ENCODE results near the gene PRKAB1.
"Not testable (repeated sequence)": the region's sequence is repeated elsewhere in the genome, so short reads cannot be mapped to it uniquely, and the experiment has no call there.

The PRKAB1 gene

DNA sequence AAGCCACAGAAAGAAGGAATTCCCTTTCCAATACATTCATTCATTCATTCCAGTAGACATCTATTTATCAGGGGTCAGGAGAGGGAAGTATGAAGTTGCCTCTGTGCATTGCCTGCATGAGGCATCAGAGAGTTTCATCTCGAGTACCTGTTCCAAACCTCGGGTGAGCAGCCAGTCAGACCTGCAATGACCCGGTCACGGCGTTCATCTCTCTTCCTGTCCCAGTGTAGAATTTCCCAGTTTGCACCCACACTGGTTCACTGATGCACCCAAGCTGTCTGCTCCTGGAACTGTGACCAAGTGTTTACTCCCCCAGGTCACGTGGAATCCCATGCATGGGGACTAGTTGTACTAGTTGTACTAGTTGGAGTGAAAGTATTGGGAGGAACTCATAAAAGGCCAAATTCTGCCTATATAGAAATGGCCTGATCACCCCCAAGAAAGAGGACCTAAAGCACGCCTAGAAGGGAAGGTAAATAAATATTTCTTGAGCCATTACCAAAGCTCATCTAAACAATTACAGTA lies 22.3 kb upstream of the PRKAB1 start:
- DNase-seq (ENCODE audit: low read depth in 2 of 2) = no peak
- H3K4me3 ChIP-seq (replicated peaks in 1 of 2; ENCODE audit: low read depth in 2 of 2, low read length in 2 of 2) = no peak overlapping the region
- TF ChIP-seq, protein P1, sequence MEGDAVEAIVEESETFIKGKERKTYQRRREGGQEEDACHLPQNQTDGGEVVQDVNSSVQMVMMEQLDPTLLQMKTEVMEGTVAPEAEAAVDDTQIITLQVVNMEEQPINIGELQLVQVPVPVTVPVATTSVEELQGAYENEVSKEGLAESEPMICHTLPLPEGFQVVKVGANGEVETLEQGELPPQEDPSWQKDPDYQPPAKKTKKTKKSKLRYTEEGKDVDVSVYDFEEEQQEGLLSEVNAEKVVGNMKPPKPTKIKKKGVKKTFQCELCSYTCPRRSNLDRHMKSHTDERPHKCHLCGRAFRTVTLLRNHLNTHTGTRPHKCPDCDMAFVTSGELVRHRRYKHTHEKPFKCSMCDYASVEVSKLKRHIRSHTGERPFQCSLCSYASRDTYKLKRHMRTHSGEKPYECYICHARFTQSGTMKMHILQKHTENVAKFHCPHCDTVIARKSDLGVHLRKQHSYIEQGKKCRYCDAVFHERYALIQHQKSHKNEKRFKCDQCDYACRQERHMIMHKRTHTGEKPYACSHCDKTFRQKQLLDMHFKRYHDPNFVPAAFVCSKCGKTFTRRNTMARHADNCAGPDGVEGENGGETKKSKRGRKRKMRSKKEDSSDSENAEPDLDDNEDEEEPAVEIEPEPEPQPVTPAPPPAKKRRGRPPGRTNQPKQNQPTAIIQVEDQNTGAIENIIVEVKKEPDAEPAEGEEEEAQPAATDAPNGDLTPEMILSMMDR (IDR thresholded peaks at IDR 0.05; ENCODE audit: low read depth, low read length) = no peak

DNA sequence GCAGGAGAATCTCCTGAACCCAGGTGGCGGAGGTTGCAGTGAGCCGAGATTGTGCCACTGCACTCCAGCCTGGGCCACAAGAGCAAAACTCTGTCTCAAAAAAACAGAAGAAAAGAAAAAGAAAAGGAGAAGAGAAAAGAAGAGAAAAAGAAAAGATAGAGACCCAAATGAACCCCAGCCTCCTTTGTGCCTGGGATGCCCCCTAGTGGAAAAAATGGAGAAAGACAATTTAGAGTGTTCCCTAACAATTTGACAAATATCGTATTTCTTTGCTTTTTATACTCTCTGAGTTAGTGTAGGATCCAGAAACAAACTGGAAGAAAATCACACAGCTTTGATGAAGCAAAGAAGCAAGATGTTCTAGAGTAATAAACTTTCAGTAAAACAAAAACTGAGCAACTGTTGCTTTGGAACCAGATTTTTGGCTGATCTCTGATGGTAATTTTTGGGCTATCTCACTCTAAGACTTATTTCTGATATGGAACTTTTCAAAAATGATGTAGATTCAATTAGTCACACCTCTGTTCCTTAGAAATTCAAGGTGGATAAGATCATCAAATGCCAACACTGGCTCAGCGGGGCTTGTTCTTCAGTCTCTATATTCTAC lies 18.6 kb upstream of the PRKAB1 start:
- peak; percentile 13 to 35 for DNase-seq (ENCODE audit: low read depth in 2 of 2)
- TF ChIP-seq, protein P1 (IDR thresholded peaks at IDR 0.05; ENCODE audit: low read depth, low read length) = peak; percentile 70

DNA sequence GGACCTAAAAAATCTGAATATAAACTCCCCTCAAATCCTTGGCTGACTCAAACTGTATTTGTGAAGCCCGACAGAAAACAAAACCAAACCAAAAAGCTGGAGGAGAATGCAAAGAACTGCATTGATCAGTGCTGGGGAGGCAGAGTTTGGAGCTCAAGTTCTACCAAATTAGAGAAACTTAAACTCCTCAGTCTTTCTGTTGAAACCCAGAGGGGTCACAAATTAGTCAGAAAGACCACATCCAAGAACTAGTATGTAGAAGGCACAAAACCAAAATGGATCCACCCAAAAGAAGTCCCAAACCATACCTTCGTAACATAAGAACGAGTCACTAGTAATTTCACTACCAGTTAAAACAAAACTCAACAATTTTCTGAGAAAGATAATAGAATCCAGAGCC lies 15.3 kb upstream of the PRKAB1 start:
- TF ChIP-seq, protein P1 (IDR thresholded peaks at IDR 0.05; ENCODE audit: low read depth, low read length) = no peak
- H3K4me3 ChIP-seq (replicated peaks in 1 of 2; ENCODE audit: low read depth in 2 of 2, low read length in 2 of 2) = no peak overlapping the region
- DNase-seq (ENCODE audit: low read depth in 2 of 2) = no peak

More for the DNA sequence above, 18.6 kb upstream of the PRKAB1 start:
- H3K4me3 ChIP-seq (replicated peaks in 1 of 2; ENCODE audit: low read depth in 2 of 2, low read length in 2 of 2) = no peak overlapping the region

DNA sequence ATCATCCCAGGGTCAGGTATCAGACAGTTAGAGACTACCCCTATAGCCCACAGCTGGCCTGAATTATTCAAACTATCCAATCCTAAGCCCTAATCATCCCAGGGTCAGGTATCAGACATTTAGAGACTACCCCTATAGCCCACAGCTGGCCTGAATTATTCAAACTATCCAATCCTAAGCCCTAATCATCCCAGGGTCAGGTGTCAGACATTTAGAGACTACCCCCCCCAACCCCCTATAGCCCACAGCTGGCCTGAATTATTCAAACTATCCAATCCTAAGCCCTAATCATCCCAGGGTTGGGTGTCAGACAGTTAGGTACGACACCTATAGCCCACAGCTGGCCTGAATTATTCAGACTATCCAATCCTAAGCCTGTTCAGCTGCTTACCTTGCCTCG lies 10.9 kb upstream of the PRKAB1 start:
- DNase-seq (ENCODE audit: low read depth in 2 of 2); H3K4me3 ChIP-seq (replicated peaks in 1 of 2; ENCODE audit: low read depth in 2 of 2, low read length in 2 of 2): not testable (repeated sequence)

DNA sequence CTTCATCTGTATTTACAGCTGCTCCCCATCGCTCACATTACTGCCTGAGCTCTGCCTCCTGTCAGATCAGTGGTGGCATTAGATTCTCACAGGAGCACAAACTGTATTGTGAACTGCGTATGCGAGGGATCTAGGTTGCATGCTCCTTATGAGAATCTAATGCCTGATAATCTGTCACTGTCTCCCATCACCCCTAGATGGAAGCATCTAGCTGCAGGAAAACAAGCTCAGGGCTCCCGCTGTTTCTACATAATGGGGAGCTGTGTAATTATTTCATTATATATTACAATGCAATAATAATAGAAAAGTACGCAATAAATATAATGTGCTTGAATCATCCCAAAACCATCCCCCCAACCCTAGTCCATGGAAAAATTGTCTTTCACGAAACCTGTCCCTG lies 9.8 kb upstream of the PRKAB1 start:
- not testable (repeated sequence) for DNase-seq (ENCODE audit: low read depth in 2 of 2); H3K4me3 ChIP-seq (replicated peaks in 1 of 2; ENCODE audit: low read depth in 2 of 2, low read length in 2 of 2)
- TF ChIP-seq, protein P1 (IDR thresholded peaks at IDR 0.05; ENCODE audit: low read depth, low read length) = peak; percentile 10

DNA sequence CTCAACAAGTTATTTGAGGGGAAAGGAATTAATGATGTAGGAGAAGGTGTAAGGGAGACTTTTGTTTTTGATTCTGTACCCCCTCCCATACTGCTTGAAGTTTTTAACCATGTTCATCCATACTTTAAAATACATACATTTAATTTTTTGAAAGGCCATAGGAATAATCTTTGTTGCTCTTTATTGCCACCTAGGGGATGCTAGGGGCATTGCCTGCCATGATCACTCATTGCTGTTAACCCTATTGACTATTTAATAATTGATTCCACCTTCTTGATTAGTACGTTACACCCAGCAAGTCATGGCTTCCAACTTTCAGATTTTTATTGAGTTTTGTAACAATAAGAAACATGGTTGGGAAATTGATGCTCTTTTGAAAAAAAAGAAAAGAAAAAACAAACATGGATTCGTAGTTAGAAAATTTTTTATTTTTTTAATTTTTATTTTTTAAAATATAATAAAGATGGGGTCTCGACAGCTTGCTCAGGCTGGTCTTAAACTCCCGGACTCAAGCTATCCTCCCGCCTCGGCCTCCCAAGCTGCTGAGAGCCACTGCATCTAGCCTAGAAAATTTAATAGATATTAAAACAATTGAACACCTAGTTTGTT lies 8.5 kb upstream of the PRKAB1 start:
- TF ChIP-seq, protein P1 (IDR thresholded peaks at IDR 0.05; ENCODE audit: low read depth, low read length) = peak; percentile 95
- peak; percentile 31 to 38 for DNase-seq (ENCODE audit: low read depth in 2 of 2)
- H3K4me3 ChIP-seq (replicated peaks in 1 of 2; ENCODE audit: low read depth in 2 of 2, low read length in 2 of 2) = no peak overlapping the region

DNA sequence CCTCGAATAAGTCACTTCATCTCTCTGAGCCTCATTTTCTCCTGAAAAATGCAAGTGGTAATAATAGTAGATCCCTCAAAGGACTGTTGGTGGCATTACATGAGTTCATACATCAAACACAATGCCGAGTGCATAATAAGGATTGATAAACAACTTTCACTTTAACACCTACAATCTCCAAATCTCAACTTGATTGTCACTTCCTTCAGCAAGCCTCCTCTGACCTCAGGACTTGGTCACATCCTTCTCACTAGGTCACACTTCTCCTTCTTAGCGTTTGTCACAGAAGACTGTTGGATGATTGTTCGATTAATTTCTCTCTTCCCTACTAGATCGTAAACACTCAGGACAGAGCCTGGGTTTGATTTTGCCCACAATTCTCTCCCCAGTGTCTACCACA lies 7.9 kb upstream of the PRKAB1 start:
- DNase-seq (ENCODE audit: low read depth in 2 of 2) = no peak
- H3K4me3 ChIP-seq (replicated peaks in 1 of 2; ENCODE audit: low read depth in 2 of 2, low read length in 2 of 2) = no peak overlapping the region
- TF ChIP-seq, protein P1 (IDR thresholded peaks at IDR 0.05; ENCODE audit: low read depth, low read length) = no peak
